T-helper 17 cell (primary cell): ENCODE measurements around the gene RUNDC1. TPM values are rescaled to one million over a fixed set of nuclear protein-coding genes. Genes with fewer than 3 reads are reported as not detected.
A peak's percentile ranks its signal among the peaks of the same experiment; 100 is the strongest.
"Not testable (repeated sequence)": the region's sequence is repeated elsewhere in the genome, so short reads cannot be mapped to it uniquely, and the experiment has no call there.

ENCODE experiments used
- ATAC-seq: fragments of 150-1000 bp; cut with Tn5 transposase; 2 replicates; pipeline ENCODE4 v1.10.0; 2021; ENCODE audit warnings: mild to moderate bottlenecking, moderate library complexity
- DNase-seq, 3 donors: peaks; one replicate each; pipeline versions ENCODE4 v3.0.0 to v3.0.0-alpha.2; 2020 to 2021
- H3K9me3 ChIP-seq: one replicate; pipeline ENCODE4 v1.7.0; 2013; ENCODE audit warnings: low read length, mild to moderate bottlenecking; ENCODE audit not compliant: control insufficient read depth, poor library complexity, severe bottlenecking
- H3K27ac Mint-ChIP-seq: one replicate; pipeline ENCODE4 v1.8.0; 2022; ENCODE audit warnings: mild to moderate bottlenecking, moderate library complexity, mixed read lengths
- H3K27me3 Mint-ChIP-seq: one replicate; pipeline ENCODE4 v1.8.0; 2022; ENCODE audit warnings: mixed read lengths
- H3K36me3 Mint-ChIP-seq: one replicate; pipeline ENCODE4 v1.8.0; 2022; ENCODE audit warnings: low read depth, mixed read lengths
- H3K4me1 Mint-ChIP-seq: one replicate; pipeline ENCODE4 v1.8.0; 2022; ENCODE audit warnings: mild to moderate bottlenecking, mixed read lengths
- H3K4me3 Mint-ChIP-seq: one replicate; pipeline ENCODE4 v1.8.0; 2022; ENCODE audit warnings: mild to moderate bottlenecking, moderate library complexity, mixed read lengths
- total RNA-seq, 4 donors: library from RNA in 2 of 4; stranded (reverse) in 2 of 4; gene quantifications; one replicate each; pipeline ENCODE4 v1.2.3 and lab custom pipeline; 2022 to 2026

The RUNDC1 gene
- total RNA-seq, 2 donors from 2014 or later: 15.6 to 16.6 TPM

- not testable (repeated sequence) for H3K9me3 ChIP-seq, DNase-seq, H3K4me3 Mint-ChIP-seq, ATAC-seq, H3K27me3 Mint-ChIP-seq, H3K36me3 Mint-ChIP-seq
- Mint-ChIP-seq H3K4me1 (peaks cover 13% of the 10 kb centered on the region), H3K27ac (peak overlapping the region; percentile 27)
These were observed 4.7 kb upstream of the RUNDC1 start for GRCh38 chr17:42975701-42976100.

GRCh38 chr17:42979511-42980273 lies 673 bp upstream of the RUNDC1 start, which contains the start of gene PTGES3L:
Gene PTGES3L, minus strand, starts transcription at chr17:42980080. Its CDS starts 27 bp downstream, at chr17:42980053.
- H3K27me3 Mint-ChIP-seq: no peaks in the 10 kb centered on the region
- H3K27ac Mint-ChIP-seq: peak within 1 kb of the TSS; percentile 93
- DNase-seq (peak in 1 of 3 donors; percentile 10), ATAC-seq (peak; percentile 34)
- no peaks in the 10 kb centered on the region for H3K36me3 Mint-ChIP-seq
- no peaks in the 10 kb centered on the region for H3K9me3 ChIP-seq
- H3K4me1 Mint-ChIP-seq: peaks cover 23% of the 10 kb centered on the region
- H3K4me3 Mint-ChIP-seq: peak within 1 kb of the TSS; percentile 99

- peak overlapping the region; percentile 93 for H3K27ac Mint-ChIP-seq
- DNase-seq (peak; percentile 41 to 45 (median 45)), ATAC-seq (peak; percentile 77)
- H3K27me3 Mint-ChIP-seq: no peaks in the 10 kb centered on the region
- no peaks in the 10 kb centered on the region for H3K36me3 Mint-ChIP-seq
- no peaks in the 10 kb centered on the region for H3K9me3 ChIP-seq
- peak overlapping the region; percentile 99 for H3K4me3 Mint-ChIP-seq
- H3K4me1 Mint-ChIP-seq: peaks cover 25% of the 10 kb centered on the region
These were observed 517 bp downstream of the RUNDC1 start for GRCh38 chr17:42980766-42981397.

- Mint-ChIP-seq H3K27ac (peak overlapping the region; percentile 93), H3K27me3 (no peaks in the 10 kb centered on the region), H3K36me3 (no peaks in the 10 kb centered on the region), H3K4me1 (peaks cover 25% of the 10 kb centered on the region), H3K4me3 (peak overlapping the region; percentile 99)
- ATAC-seq (no peak), DNase-seq (no peak)
- H3K9me3 ChIP-seq: no peaks in the 10 kb centered on the region
These were observed 1.9 kb downstream of the RUNDC1 start for GRCh38 chr17:42982266-42982665.

GRCh38 chr17:42985225-42985624 lies 4.9 kb downstream of the RUNDC1 start:
- Mint-ChIP-seq H3K27me3 (no peaks in the 10 kb centered on the region), H3K4me1 (peaks cover 17% of the 10 kb centered on the region), H3K4me3 (no peak overlapping the region), H3K36me3 (peaks cover under 1% of the 10 kb centered on the region), H3K27ac (no peak overlapping the region)
- DNase-seq (no peak), ATAC-seq (no peak)
- no peaks in the 10 kb centered on the region for H3K9me3 ChIP-seq

GRCh38 chr17:42989141-42989540 lies 8.8 kb downstream of the RUNDC1 start:
- Mint-ChIP-seq H3K36me3 (peaks cover 5% of the 10 kb centered on the region), H3K4me3 (no peak overlapping the region), H3K27ac (no peak overlapping the region), H3K4me1 (peaks cover 3% of the 10 kb centered on the region), H3K27me3 (no peaks in the 10 kb centered on the region)
- no peaks in the 10 kb centered on the region for H3K9me3 ChIP-seq
- DNase-seq (no peak), ATAC-seq (no peak)

- peaks cover 5% of the 10 kb centered on the region for H3K36me3 Mint-ChIP-seq
- peaks cover 3% of the 10 kb centered on the region for H3K4me1 Mint-ChIP-seq
- ATAC-seq (no peak), DNase-seq (no peak)
- H3K27me3 Mint-ChIP-seq: no peaks in the 10 kb centered on the region
- no peaks in the 10 kb centered on the region for H3K9me3 ChIP-seq
- H3K4me3 Mint-ChIP-seq: no peak overlapping the region
- peak overlapping the region; percentile 85 for H3K27ac Mint-ChIP-seq
These were observed 9.6 kb downstream of the RUNDC1 start for GRCh38 chr17:42989726-42990652.

GRCh38 chr17:42991471-42991870 lies 11.1 kb downstream of the RUNDC1 start:
- DNase-seq: no peak
- no peaks in the 10 kb centered on the region for H3K9me3 ChIP-seq
- Mint-ChIP-seq H3K36me3 (peaks cover 5% of the 10 kb centered on the region), H3K4me1 (no peaks in the 10 kb centered on the region), H3K27ac (no peak overlapping the region), H3K27me3 (no peaks in the 10 kb centered on the region), H3K4me3 (no peak overlapping the region)
- ATAC-seq: no peak

GRCh38 chr17:42992872-42993271 lies 12.5 kb downstream of the RUNDC1 start:
- ATAC-seq: no peak
- Mint-ChIP-seq H3K27me3 (no peaks in the 10 kb centered on the region), H3K4me3 (no peak overlapping the region), H3K36me3 (peaks cover 5% of the 10 kb centered on the region), H3K4me1 (peaks cover 2% of the 10 kb centered on the region), H3K27ac (no peak overlapping the region)
- no peaks in the 10 kb centered on the region for H3K9me3 ChIP-seq
- no peak for DNase-seq

GRCh38 chr17:42993913-42994312 lies 13.5 kb downstream of the RUNDC1 start:
- H3K27ac Mint-ChIP-seq, DNase-seq, H3K27me3 Mint-ChIP-seq, ATAC-seq, H3K4me1 Mint-ChIP-seq, H3K36me3 Mint-ChIP-seq, H3K4me3 Mint-ChIP-seq, H3K9me3 ChIP-seq: not testable (repeated sequence)

GRCh38 chr17:42997390-42997983 lies 17.1 kb downstream of the RUNDC1 start:
- Mint-ChIP-seq H3K4me3 (peak overlapping the region; percentile 93), H3K36me3 (no peaks in the 10 kb centered on the region), H3K27ac (peak overlapping the region; percentile 99), H3K4me1 (peaks cover 19% of the 10 kb centered on the region), H3K27me3 (no peaks in the 10 kb centered on the region)
- H3K9me3 ChIP-seq: no peaks in the 10 kb centered on the region
- ATAC-seq: no peak
- no peak for DNase-seq

GRCh38 chr17:42997984-42998938 lies 17.9 kb downstream of the RUNDC1 start, which contains the start of gene RPL27:
Gene RPL27, plus strand, starts transcription at chr17:42998419. Its CDS starts 332 bp downstream, at chr17:42998751.
- H3K27me3 Mint-ChIP-seq: no peaks in the 10 kb centered on the region
- no peaks in the 10 kb centered on the region for H3K36me3 Mint-ChIP-seq
- peak within 1 kb of the TSS; percentile 99 for H3K27ac Mint-ChIP-seq
- no peaks in the 10 kb centered on the region for H3K9me3 ChIP-seq
- DNase-seq (peak; percentile 84 to 94 (median 94)), ATAC-seq (peak; percentile 96)
- H3K4me3 Mint-ChIP-seq: peak within 1 kb of the TSS; percentile 93
- peaks cover 19% of the 10 kb centered on the region for H3K4me1 Mint-ChIP-seq
